Activated CD4-positive, alpha-beta T cell treated with anti-CD3 and anti-CD28 coated beads, Interleukin-2, Interleukin-4, amounts not matched to agents 100 ng/mL and 50 ng/mL, durations not matched to agents 16 hours and 8 hours (primary cell): Measurements from ENCODE around the gene ADAT1.

Source experiments
- DNase-seq: peaks from one replicate; pipeline ENCODE4 v3.0.0-alpha.2; 2020; ENCODE audit warnings: low spot score

Gene ADAT1, protein sequence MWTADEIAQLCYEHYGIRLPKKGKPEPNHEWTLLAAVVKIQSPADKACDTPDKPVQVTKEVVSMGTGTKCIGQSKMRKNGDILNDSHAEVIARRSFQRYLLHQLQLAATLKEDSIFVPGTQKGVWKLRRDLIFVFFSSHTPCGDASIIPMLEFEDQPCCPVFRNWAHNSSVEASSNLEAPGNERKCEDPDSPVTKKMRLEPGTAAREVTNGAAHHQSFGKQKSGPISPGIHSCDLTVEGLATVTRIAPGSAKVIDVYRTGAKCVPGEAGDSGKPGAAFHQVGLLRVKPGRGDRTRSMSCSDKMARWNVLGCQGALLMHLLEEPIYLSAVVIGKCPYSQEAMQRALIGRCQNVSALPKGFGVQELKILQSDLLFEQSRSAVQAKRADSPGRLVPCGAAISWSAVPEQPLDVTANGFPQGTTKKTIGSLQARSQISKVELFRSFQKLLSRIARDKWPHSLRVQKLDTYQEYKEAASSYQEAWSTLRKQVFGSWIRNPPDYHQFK

DNA sequence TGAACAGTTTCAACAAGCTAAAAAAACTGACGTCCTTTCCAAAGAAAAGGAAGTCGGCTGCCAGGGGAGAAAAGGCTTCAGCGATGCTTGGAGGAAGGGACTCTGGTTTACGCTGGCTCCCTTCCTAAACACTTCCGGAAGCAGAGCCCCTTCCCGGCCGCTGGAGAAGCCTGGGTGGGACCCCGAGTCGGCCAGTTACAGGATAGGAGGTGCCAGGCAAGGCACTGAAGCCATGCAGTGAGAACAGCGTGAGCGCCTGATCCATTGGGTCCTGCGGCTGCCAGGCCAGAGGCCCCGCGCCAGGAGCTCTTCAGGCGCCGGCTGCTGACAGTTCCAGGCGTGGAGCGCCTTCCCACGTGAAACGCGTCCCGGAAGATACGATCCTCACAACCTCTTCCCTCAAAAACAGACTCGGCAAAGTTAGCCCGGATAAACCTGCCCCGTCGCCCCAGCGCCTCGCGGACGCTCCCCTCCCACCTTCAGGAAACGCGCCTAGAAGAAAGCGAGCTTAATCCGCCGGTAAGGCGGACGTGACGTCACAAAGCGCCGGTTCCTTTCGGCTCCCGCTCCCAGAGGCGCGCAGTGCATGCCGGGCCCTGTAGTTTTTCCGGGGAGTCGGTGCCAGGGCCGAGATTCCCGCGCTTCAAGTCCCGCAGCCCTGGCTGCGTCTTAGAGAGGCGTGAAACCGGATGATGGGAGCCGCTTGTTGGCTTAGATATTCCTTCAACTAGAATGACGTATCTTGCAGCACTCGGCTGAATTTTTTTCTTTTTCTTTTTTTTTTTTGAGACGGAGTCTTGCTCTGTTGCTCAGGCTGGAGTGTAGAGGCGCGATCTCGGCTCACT lies at the start of gene ADAT1:
Gene ADAT1 (minus strand): TSS at position 521 of the 845 bp plus-strand sequence. CDS start 2,482 bp downstream, outside the sequence.
- peak; percentile 98 for DNase-seq

- no peak for DNase-seq
These were observed 44.4 kb upstream of the ADAT1 start for GRCh38 chr16:75667503-75667902.

DNA sequence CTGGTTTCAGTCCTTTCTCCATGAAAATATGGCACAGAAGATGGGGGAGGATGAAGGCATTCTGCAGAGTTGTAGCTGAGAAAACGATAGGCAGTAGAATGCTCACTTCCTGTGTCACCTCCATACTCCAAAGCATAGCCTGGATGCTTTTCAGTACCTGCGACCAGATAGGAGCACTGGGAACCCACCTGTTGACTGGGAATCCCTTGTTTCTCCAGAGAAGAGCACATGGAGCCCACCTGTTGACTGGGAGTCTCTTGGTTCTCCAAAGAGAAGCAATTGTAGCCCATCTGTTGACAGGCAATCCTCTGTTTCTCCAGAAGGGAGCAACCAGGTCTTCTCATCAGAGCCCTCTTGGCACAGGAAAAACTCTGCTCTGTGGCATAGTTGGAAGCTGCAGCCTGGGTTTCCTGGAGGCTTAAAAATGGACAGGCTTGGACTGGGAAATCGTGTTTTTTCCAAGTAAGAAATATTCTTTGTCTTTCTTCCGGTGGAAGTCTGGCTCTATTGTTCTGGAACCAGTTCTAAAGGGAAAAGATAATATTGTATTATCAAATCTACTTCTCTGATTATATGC lies 37.7 kb upstream of the ADAT1 start:
- DNase-seq: no peak

- DNase-seq: no peak
These were observed 37.2 kb upstream of the ADAT1 start for GRCh38 chr16:75660321-75660720.

DNA sequence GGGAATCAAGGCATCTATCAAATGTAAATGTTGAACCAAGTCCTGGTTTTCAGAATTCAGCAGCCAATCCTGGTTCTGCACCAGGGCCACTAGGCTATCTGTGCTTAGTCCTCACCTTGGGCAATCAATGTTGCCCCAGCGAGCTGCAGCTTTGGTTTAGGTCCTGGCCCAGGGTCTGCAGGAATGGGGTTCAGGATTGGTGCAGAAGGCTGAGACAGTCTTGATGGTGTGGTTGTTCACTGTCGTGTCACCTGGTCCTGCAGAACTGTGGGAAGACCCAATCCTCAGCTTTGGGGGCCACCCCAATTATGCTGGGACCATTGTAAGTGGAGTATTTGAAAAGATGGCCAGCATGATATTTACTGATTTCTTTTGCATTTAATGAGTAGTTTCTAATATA lies 35.1 kb upstream of the ADAT1 start:
- DNase-seq: no peak

GRCh38 chr16:75653922-75654321 lies 30.8 kb upstream of the ADAT1 start:
- DNase-seq: no peak

GRCh38 chr16:75648265-75649076 lies 25.4 kb upstream of the ADAT1 start:
- peak; percentile 81 for DNase-seq

GRCh38 chr16:75647492-75648264 lies 24.6 kb upstream of the ADAT1 start, which contains the start of the genes KARS1 and TERF2IP:
KARS1 (minus strand) TSS chr16:75647665; CDS start chr16:75647639, 26 bp downstream.
TERF2IP (plus strand) TSS chr16:75647773; CDS start chr16:75647883, 110 bp downstream.
- DNase-seq: peak; percentile 95

DNA sequence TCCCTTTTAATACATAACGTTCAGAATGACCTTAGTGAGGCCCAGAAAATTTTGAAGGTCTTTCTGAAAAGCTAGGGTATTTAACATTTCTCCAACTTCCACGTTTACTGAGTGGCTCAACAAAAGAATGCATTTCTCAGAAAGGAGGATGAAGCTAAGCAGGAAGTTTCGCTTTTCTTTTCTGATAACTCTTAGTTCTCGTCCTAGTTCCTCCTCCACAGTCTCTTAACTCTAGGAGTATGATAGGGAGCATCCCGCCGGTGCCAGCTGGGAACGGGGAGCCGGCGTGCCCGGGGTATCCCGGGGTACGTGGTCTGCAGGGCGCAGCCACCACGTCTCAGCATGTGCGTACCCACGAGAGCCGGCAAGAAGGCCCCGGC lies 24.0 kb upstream of the ADAT1 start:
- no peak for DNase-seq

DNA sequence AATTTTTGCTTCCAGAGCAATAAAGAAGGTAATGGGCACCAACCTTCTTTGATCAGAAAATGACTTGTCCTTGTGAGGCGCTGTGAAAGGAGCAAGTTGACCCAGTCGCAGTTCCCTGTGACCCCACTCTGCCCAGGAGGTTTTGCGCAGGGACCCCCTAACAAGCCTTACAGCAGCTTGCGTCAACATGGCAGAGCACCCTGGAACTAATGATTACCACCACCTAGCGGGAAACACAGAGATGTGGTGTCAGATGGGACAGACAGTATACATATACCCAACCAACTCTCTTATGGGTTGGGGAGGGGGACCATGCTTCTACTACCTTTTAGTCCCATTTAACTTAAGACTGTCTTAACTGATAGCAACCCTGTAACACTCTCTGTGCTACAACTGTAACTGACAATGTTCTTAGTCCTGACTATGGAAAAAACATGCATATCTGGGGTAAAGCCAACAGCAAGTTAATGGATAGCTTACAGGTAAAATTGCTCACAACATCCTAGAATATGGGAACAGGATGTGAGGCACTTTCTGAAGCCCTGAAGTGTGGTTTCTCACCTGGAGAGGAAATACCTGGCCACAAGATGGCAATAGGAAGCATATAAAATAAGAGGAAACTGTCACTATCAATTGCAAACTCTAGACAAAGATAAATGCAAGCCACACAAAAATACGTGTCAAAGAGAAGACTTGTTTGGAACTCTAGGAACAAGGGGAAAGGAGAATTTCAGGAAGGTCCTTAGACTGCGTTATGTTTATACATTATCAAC lies 21.3 kb upstream of the ADAT1 start:
- no peak for DNase-seq

DNA sequence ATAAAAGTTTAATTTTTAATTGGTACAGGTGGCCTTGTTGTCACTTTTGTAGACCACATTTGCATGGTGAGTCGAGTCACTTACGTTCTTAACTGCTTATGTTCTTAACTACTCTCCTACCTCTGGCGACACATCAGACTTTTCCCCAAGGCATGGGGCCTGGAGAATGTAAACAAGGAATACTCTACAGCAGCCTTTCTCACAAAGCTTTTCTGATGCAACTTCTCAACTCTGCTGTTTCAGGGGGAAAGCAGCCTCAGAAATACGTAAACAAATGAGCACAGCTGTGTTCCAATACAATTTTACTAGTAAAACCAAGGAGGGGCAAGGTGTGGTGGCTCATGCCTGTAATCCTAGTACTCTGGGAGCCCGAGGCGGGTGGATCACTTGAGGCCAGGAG lies 17.5 kb upstream of the ADAT1 start:
- DNase-seq: no peak

DNA sequence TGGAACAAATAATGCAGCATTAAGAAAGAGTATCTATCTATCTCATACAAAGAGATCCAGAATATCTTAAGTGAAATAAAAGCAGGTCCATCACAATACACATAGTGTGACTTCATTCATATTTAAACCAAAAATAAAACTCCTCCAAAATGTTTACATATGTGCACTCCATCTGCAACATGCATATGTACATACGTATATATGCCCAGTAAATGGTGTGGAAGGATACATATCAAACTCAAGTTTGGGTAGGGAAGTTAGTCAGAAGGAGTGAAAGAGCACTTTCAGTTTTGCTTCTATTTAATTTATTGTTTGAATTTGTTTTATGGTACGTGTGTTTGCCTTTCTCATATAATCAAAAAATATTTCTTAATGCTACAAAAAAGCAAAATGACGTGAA lies 12.0 kb upstream of the ADAT1 start:
- no peak for DNase-seq

GRCh38 chr16:75632857-75633256 lies 9.8 kb upstream of the ADAT1 start:
- no peak for DNase-seq

- DNase-seq: no peak
These were observed 7.0 kb upstream of the ADAT1 start for GRCh38 chr16:75630052-75630451.

GRCh38 chr16:75629132-75629531 lies 6.1 kb upstream of the ADAT1 start:
- no peak for DNase-seq

- no peak for DNase-seq
These were observed 5.3 kb upstream of the ADAT1 start for GRCh38 chr16:75628351-75628750.

DNA sequence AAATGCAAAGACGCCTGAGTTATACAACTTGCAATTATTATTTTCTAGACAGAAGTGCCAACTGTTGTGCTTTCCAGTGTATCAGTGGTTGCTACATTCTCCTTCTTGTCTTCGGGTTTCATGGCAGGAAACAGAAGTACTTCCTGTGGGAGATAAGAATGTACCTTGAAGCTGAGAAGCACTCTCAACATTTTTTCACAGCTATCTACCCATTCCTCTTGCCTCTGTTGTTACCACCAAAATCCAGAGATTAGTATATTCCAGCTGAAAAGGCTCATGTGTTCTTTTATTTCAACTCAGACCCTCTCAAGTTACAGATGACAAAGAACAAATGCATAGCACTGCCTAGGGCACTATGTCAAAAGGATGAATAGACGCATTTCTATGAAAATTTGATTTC lies 4.8 kb upstream of the ADAT1 start:
- DNase-seq: no peak

GRCh38 chr16:75626806-75627205 lies 3.7 kb upstream of the ADAT1 start:
- no peak for DNase-seq

DNA sequence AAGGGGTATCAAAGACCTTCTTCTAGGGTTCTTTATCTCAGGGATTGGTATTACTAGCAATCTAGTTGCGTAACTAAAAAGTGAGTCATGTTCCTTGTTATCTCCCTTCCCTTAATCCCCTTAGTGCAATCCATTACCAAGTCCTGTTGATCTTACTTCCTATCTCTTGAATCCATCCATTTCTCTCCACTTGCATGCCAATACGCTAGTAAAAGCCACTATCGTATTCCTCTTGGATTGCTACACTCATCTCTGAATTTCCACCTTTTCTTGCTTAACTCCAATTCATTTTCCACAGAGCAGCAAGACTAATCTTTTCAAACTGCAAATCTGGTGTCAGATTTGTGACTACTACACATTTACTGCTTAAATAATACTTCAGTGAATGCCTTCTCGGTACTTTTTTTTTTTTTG lies 1.8 kb upstream of the ADAT1 start:
- DNase-seq: no peak

- peak; percentile 34 for DNase-seq
These were observed 2.0 kb downstream of the ADAT1 start for GRCh38 chr16:75621170-75621477.
